Right kidney (tissue), 1 donor: Measurements from ENCODE around the gene TMUB1.

Experiments used
- DNase-seq: peaks from one replicate; pipeline ENCODE4 v3.0.0-alpha.2; 2016

The TMUB1 gene

GRCh38 chr7:151085691-151086620 is 2.7 kb upstream of the TMUB1 start, which contains the start of gene AGAP3:
AGAP3 (plus strand) TSS chr7:151086475; CDS start chr7:151086742, 267 bp downstream.
- DNase-seq, result peak; percentile 91

- no peak for DNase-seq
Measured at GRCh38 chr7:151085329-151085690, 2.0 kb upstream of the TMUB1 start.

GRCh38 chr7:151083824-151084160 is 499 bp upstream of the TMUB1 start:
- no peak for DNase-seq

- no peak for DNase-seq
Measured at GRCh38 chr7:151082141-151083070, 887 bp downstream of the TMUB1 start.

GRCh38 chr7:151081170-151082101 is 1.9 kb downstream of the TMUB1 start:
- DNase-seq, result no peak

- peak; percentile 93 for DNase-seq
Measured at GRCh38 chr7:151080522-151081169, 2.6 kb downstream of the TMUB1 start, which contains the start of gene FASTK. FASTK (minus strand) TSS chr7:151080809; CDS start chr7:151080766, 43 bp downstream.

GRCh38 chr7:151080067-151080521 is 3.2 kb downstream of the TMUB1 start:
- peak; percentile 83 for DNase-seq

- DNase-seq, result no peak
Measured at GRCh38 chr7:151079199-151079910, 3.9 kb downstream of the TMUB1 start.

- no peak for DNase-seq
Measured at GRCh38 chr7:151078233-151079040, 4.9 kb downstream of the TMUB1 start.

GRCh38 chr7:151077705-151078232 is 5.5 kb downstream of the TMUB1 start:
- no peak for DNase-seq

- DNase-seq, result no peak
Measured at GRCh38 chr7:151076863-151077704, 6.2 kb downstream of the TMUB1 start.

GRCh38 chr7:151075978-151076426 is 7.3 kb downstream of the TMUB1 start:
- DNase-seq, result no peak

GRCh38 chr7:151075662-151075971 is 7.7 kb downstream of the TMUB1 start:
- DNase-seq, result no peak

GRCh38 chr7:151074817-151075661 is 8.3 kb downstream of the TMUB1 start:
- DNase-seq, result no peak

- DNase-seq, result no peak
Measured at GRCh38 chr7:151073990-151074389, 9.3 kb downstream of the TMUB1 start.

GRCh38 chr7:151071032-151071866 is 12.0 kb downstream of the TMUB1 start:
- DNase-seq, result no peak

- DNase-seq, result no peak
Measured at GRCh38 chr7:151070574-151070960, 12.7 kb downstream of the TMUB1 start.
